ENCODE measurements around the gene IL17B. TPM values are rescaled to one million over a fixed set of nuclear protein-coding genes. Genes with fewer than 3 reads are reported as not detected.

The IL17B gene
- total RNA-seq, 6 donors from 2014 or later = 2.4 TPM; not detected in 5

DNA sequence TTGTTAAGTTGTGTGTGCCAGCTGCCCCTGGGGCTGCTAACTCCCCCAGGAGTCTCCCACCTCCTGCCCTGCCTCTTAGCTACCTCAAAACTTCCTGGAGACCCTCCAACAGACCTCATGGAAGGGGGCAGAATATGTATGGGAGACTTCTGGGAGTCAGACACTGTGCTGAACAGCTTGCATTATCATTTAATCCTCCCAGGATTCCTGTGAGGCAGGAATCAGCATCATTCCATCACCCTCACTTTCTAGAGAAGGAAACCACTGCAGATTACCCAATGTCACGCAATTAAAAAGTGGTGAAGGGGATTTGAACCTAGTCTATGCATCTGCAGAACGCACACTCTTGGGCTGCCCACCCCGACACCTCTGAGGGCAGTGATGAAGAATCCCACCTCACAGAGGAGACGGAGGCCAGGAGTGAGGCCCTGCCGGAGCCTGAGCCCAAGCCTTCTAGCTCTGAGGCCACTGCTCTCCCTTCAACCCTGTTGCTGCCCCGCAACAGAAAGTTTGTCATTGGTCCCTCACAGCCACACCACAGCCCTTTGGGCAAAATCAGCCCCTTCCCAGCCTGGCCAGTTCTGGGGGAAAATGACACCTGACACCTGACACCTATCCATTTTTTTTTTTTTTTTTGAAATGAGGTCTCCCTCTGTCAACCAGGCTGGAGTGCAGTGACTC lies 30.3 kb upstream of the IL17B start:
- H3K27ac ChIP-seq = peak overlapping the region; percentile 71 to 93 (median 78)
- TF ChIP-seq POLR2A (IDR thresholded peaks at IDR 0.05) (no peak), EP300 (IDR thresholded peaks at IDR 0.05) (no peak), POLR2AphosphoS5 (IDR thresholded peaks at IDR 0.05) (no peak)
- TF ChIP-seq, protein P1, sequence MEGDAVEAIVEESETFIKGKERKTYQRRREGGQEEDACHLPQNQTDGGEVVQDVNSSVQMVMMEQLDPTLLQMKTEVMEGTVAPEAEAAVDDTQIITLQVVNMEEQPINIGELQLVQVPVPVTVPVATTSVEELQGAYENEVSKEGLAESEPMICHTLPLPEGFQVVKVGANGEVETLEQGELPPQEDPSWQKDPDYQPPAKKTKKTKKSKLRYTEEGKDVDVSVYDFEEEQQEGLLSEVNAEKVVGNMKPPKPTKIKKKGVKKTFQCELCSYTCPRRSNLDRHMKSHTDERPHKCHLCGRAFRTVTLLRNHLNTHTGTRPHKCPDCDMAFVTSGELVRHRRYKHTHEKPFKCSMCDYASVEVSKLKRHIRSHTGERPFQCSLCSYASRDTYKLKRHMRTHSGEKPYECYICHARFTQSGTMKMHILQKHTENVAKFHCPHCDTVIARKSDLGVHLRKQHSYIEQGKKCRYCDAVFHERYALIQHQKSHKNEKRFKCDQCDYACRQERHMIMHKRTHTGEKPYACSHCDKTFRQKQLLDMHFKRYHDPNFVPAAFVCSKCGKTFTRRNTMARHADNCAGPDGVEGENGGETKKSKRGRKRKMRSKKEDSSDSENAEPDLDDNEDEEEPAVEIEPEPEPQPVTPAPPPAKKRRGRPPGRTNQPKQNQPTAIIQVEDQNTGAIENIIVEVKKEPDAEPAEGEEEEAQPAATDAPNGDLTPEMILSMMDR (IDR thresholded peaks at IDR 0.05) = no peak
- H3K9me3 ChIP-seq = no peaks in the 10 kb centered on the region
- H3K4me3 ChIP-seq = peak overlapping the region in 3 of 4 donors; percentile 37 to 51 (median 48)
- peaks cover 0 to 9% (median 4%) of the 10 kb centered on the region in 4 donors for H3K4me1 ChIP-seq
- ATAC-seq (ENCODE audit: low FRiP score in 2 of 2) (no peak), DNase-seq (no peak)
- H3K36me3 ChIP-seq = no peaks in the 10 kb centered on the region
- H3K27me3 ChIP-seq = no peaks in the 10 kb centered on the region
- 76 to 79% methylated on average over 6 of the region's 6 CpGs for WGBS, 2 donors

DNA sequence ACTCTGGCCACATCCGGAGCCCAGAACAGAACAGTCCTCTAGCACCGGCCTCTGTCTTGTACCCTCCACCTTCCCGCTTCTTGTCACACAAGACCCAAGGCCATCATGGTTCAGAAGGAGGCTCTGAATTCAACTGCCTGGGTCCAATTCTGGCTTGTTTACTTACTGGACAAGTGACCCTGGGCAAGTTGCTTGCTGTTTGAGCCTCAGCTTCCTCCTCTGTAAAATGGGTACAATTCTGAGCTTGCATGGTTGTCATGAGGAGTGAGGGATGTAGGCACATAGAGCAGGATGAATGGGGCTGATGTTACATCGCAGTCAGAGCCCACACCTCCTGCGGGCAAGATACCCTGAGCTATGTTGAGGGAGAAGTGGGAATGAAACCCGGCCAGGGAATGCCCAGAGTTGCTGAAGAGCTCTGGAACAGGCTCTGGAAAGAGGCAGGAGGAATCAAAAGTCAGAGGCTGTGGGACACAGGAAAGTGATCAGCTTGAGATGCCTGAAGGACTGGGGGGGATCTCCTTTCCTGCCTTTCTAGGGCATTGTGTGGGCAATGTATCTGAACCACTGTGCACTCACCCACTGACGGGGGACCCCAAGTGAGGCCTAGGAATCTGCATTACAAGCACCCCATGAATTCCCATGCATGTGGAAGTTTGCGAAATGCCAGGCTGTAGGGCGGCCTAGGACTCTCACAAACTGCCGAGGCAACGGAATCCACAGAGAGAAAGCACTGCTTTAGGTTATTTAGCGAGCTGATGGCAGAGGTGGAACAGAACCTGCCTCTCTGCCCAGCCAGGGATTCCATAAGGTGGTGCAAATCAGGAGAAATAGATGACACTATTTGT lies 29.4 kb upstream of the IL17B start:
- no peaks in the 10 kb centered on the region for H3K27me3 ChIP-seq
- H3K36me3 ChIP-seq = no peaks in the 10 kb centered on the region
- no peak for ATAC-seq (ENCODE audit: low FRiP score in 2 of 2)
- H3K4me3 ChIP-seq = peak overlapping the region; percentile 36 to 51 (median 42)
- H3K9me3 ChIP-seq = no peaks in the 10 kb centered on the region
- TF ChIP-seq, protein P1 (IDR thresholded peaks at IDR 0.05) = no peak
- TF ChIP-seq POLR2A (IDR thresholded peaks at IDR 0.05) (no peak), POLR2AphosphoS5 (IDR thresholded peaks at IDR 0.05) (no peak), EP300 (IDR thresholded peaks at IDR 0.05) (no peak)
- DNase-seq = no peak
- H3K4me1 ChIP-seq = peaks cover 0 to 9% (median 4%) of the 10 kb centered on the region in 4 donors
- WGBS, 2 donors = 78 to 85% methylated on average over 8 to 12 of the region's 12 CpGs
- H3K27ac ChIP-seq = peak overlapping the region; percentile 71 to 85 (median 78)

DNA sequence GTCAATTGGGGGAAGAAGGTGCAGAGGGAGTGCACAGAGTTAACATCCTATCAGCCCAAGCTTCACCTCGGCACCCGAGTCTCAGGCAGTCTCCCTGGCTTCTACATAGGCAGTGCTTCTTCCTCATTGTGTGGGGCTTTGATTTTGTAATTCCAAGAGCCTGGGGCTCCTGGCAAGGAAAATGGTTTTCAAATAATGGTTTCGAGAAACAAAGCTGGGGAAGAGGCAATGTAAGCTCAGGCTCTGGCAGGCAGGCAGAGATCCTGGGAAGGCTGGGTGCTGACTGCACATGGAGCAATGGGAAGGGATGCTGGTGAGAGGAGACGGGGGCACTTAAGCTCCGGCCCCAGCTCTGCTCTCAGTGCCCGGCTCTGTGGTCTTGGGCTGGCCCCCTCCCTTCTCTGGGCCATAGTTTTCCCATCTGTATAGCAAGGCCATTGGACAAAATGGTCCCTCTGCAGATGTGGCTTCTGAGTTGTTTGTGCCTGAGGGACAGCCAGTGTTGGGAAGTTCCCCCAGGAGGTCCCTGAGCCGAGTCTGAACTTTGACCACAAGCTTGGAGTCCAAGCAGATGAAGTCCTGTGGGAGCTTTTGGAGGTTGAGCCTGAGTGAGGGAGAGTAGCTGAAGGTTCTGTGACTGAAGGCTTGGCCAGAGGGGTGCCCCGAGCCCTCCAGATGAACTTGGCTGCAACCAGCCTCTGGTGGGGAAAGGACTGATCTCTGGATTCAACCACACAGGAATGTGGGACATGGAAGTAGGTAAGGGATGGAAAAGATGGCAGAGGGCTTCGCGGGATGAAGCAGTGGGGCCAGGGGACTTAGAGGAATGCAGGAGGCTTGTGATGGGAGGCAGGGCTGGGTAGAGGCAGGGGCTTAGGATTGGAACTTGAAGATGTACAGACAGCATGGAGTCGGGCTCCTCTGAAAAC lies 28.5 kb upstream of the IL17B start:
- ATAC-seq (ENCODE audit: low FRiP score in 2 of 2) (peak in 1 of 2 donors; percentile 6), DNase-seq (no peak)
- H3K27ac ChIP-seq = peak overlapping the region; percentile 71 to 85 (median 78)
- H3K4me1 ChIP-seq = peaks cover 0 to 9% (median 4%) of the 10 kb centered on the region in 4 donors
- H3K27me3 ChIP-seq = no peaks in the 10 kb centered on the region
- no peak for TF ChIP-seq POLR2AphosphoS5 (IDR thresholded peaks at IDR 0.05)
- no peak for TF ChIP-seq POLR2A (IDR thresholded peaks at IDR 0.05)
- TF ChIP-seq EP300 (IDR thresholded peaks at IDR 0.05) = no peak
- TF ChIP-seq, protein P1 (IDR thresholded peaks at IDR 0.05) = no peak
- H3K4me3 ChIP-seq = peak overlapping the region; percentile 36 to 51 (median 42)
- WGBS, 2 donors = 70 to 76% methylated on average over 10 to 11 of the region's 11 CpGs
- no peaks in the 10 kb centered on the region for H3K9me3 ChIP-seq
- no peaks in the 10 kb centered on the region for H3K36me3 ChIP-seq

DNA sequence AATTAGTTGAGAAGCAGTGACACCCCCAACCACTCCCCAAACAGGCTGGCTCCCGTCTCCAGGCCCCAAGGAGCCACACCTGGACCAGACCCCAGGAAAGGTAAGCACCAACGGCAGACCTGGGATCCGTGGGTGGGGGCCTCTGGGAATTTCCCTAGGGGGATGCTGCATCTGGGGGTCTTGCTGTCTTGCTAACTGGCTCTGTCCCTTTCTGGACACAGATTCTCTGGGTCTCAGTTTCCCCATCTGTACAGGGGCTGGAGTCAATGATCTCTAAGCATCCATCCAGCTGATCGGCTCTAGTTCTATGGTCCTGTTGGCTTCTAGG lies 27.9 kb upstream of the IL17B start:
- Histone ChIP-seq H3K4me1 (peaks cover 0 to 9% (median 2%) of the 10 kb centered on the region in 4 donors), H3K27me3 (no peaks in the 10 kb centered on the region), H3K9me3 (no peaks in the 10 kb centered on the region), H3K36me3 (no peaks in the 10 kb centered on the region), H3K27ac (peak overlapping the region; percentile 71 to 85 (median 78)), H3K4me3 (peak overlapping the region in 3 of 4 donors; percentile 37 to 51 (median 48))
- TF ChIP-seq EP300 (IDR thresholded peaks at IDR 0.05) (no peak), POLR2A (IDR thresholded peaks at IDR 0.05) (no peak), POLR2AphosphoS5 (IDR thresholded peaks at IDR 0.05) (no peak)
- TF ChIP-seq, protein P1 (IDR thresholded peaks at IDR 0.05) = no peak
- 47 to 79% methylated on average over 3 to 4 of the region's 4 CpGs for WGBS, 2 donors
- DNase-seq (no peak), ATAC-seq (ENCODE audit: low FRiP score in 2 of 2) (no peak)

All from upper lobe of left lung (tissue), 6 donors.